B cell (primary cell): ENCODE results near the gene ATG13.

ENCODE experiments used
- EZH2 ChIP-seq: IDR thresholded peaks from 2 replicates; pipeline ENCODE4 v1.6.1; 2012; ENCODE audit warnings: borderline replicate concordance, low read depth, mild to moderate bottlenecking, moderate library complexity, low read length; ENCODE audit not compliant: insufficient read depth, poor library complexity, severe bottlenecking
- TF ChIP-seq, protein P1 (sequence below): fragments of 200-600 bp; IDR thresholded peaks from one replicate; pipeline ENCODE4 v1.8.0; 2022; ENCODE audit warnings: antibody characterized with exemption, mild to moderate bottlenecking

GRCh38 chr11:46588131-46588530 lies 29.2 kb upstream of the ATG13 start:
- no peak for TF ChIP-seq EZH2
- TF ChIP-seq, protein P1, sequence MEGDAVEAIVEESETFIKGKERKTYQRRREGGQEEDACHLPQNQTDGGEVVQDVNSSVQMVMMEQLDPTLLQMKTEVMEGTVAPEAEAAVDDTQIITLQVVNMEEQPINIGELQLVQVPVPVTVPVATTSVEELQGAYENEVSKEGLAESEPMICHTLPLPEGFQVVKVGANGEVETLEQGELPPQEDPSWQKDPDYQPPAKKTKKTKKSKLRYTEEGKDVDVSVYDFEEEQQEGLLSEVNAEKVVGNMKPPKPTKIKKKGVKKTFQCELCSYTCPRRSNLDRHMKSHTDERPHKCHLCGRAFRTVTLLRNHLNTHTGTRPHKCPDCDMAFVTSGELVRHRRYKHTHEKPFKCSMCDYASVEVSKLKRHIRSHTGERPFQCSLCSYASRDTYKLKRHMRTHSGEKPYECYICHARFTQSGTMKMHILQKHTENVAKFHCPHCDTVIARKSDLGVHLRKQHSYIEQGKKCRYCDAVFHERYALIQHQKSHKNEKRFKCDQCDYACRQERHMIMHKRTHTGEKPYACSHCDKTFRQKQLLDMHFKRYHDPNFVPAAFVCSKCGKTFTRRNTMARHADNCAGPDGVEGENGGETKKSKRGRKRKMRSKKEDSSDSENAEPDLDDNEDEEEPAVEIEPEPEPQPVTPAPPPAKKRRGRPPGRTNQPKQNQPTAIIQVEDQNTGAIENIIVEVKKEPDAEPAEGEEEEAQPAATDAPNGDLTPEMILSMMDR: no peak
